GM19035 (cell line): ENCODE results near the gene NR2F2.

Experiments
- ATAC-seq: cut with Tn5 transposase; IDR thresholded peaks from one replicate; pipeline ENCODE4 v1.9.1; 2021; ENCODE audit not compliant: unreplicated experiment

The NR2F2 gene

DNA sequence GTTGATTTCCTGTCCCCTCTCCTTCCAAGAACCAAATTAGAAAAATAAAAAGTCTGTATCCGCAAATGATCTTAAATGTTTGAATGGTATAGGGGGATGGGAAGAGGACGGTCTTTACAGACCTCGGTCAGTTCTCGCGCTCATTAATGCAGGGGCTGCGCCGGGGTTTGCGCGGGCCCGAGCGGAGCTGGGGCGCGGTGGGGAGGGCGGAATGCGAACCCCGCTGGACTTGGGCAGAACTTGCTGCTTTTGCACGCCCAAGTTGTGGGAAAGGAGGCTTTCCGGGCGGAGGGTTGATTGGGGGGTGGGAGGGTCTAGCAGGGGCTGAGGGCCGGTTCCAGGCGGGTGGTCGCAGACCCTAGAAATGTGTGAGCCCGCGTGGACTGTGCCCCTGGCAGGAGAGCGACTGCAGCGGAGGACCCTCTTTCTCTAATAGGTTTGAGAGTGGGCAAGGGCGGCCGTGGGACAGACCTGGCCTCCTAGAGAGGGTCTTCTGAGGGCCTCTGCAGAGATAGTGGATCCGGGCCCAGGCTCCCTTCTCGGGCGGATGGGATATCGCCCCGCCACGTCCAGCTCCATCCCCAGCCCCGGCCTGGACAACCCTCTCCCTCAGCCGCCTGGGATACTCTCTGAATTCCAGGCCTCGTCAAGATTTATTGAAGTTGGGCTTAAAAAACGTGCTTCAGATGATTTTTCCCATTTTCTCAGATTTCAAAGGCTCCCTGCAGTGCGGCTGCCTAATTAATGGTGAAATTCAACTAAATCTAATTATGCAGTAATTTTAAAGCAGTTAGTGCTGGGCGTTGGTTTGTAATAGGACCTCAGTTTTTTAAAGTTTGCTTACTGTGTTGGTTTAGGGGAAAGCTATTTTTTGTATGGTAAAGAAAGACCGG, 11.3 kb downstream of the NR2F2 start:
- ATAC-seq, result no peak

DNA sequence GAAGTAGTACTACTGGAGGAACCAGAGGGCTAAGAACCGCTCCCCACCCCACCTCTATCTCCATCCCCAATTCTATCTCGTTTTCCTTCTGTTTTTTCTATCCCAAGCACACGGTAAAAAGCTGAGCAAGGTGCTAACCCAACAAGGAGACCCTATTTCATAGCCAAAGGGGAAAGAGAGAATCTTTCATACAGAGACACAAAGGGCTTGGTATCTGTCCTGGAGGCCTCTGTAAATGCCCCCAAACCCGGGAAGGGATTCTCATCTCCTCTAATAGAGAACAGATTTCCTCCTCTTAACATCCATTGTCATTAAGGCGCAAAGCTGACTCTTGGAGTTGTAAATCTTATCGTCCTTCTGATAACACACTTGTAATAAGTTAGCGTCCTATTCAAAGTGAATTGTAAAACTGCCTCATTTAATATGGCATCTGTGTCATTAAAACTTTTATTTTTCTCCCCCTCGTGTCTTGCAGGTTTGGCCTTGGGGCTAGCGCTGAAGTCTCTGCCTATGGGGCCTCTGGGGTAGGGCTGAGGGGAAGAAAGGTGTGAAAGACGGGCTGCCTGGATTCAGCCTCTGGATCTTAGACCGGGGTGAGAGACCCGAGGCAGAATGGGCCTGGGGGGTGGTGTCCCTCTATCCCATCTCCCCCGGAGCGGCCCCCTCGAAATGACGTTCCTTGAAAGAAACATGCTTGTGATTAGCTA, 12.1 kb downstream of the NR2F2 start:
- ATAC-seq, result no peak

DNA sequence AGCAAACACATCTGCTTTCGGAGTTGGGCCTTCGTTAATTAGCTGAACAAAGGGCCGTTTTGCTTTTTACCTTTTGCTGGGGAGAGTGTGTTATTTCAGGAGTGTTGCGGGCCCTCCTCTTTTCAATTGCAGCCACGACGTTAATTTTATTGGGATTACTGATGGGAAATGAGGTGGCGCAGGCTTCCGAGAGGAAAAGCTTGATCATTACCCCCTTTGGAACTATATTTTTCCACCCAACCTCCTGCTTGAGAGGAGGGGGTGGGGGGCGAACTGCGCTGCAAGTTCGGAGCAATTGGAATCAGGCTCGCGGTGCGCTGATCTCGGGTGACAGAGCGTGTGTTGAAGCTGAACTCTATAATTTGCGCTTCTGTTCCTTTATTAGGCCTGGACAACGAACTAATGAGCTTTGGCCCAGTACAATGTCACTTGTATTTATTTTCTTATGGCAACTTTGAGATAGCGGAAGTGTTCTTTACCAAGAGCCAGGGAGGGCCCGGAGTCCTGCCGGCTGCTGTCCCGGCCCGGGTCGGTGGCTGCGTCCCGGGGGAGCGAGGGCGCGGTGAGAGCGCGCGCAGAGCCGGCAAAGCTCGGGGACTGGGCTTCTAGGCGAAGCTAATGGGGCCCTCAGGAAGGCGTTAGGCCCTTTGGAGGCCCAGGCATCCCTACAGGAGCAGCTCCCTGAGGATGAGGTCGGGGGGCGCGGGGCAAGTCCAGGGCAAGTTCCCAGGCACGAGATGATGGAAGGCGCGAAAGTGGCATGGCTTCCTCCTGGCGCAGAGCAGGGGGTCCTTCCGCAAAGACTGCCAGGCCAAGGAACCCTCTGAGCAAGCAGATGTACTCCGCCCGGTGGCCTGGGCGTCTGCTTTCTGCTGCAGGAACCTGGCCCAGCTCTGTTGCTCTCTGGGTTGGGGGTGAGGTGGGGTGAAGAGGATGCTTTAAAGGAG, 12.9 kb downstream of the NR2F2 start:
- ATAC-seq, result no peak

- ATAC-seq, result no peak
Measured at GRCh38 chr15:96344060-96344705, 13.7 kb downstream of the NR2F2 start.

- ATAC-seq, result no peak
Measured at GRCh38 chr15:96344706-96345559, 14.4 kb downstream of the NR2F2 start.

- peak; percentile 57 for ATAC-seq
Measured at GRCh38 chr15:96345560-96346399, 15.3 kb downstream of the NR2F2 start.

- ATAC-seq, result no peak
Measured at GRCh38 chr15:96346409-96346970, 16.0 kb downstream of the NR2F2 start.

GRCh38 chr15:96347181-96348111, 16.9 kb downstream of the NR2F2 start:
- no peak for ATAC-seq

DNA sequence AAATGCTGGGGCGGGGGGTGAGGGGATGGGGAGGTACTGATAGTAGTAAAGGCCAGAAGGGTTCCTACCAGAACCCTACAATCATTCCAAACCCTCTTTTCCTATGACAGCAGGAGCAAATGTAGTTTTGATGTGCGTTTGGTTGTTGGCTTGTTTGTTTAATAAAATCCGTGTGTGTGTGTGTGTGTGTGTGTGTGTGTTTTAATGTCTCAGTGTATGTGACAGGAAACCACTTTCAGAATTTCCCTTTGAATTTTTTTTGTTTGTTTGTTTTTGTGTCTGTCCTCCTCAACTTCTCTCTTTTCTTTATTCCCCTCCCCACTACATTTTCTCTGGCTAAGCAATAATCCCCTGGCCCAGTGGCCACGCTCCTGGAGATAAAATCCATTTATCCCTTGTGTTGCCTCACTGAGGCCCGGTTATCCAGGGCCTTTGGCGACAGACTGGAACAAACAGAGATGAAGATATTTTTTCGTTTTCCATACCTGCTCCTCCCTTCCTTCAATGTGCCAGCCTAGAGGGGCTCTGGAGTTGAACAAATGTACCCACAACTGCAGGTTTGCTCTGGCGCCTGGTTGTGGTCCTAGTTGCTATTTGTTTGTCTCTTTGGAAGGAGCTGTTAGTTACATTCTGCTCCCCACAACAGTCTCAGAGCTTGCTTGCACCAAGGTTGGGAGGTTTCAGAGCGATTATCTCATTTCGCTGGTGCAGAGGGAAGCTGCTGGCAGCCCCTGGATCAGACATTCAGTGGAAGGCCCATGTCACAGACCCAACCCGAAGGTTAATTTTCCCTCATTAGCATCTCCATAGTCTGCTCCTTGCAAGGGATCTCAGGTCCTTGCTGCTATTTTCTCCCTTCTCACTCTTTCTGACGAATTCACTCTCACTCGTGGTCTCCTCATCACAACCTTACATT, 17.9 kb downstream of the NR2F2 start:
- ATAC-seq, result no peak

GRCh38 chr15:96349034-96349856, 18.7 kb downstream of the NR2F2 start:
- ATAC-seq, result no peak

DNA sequence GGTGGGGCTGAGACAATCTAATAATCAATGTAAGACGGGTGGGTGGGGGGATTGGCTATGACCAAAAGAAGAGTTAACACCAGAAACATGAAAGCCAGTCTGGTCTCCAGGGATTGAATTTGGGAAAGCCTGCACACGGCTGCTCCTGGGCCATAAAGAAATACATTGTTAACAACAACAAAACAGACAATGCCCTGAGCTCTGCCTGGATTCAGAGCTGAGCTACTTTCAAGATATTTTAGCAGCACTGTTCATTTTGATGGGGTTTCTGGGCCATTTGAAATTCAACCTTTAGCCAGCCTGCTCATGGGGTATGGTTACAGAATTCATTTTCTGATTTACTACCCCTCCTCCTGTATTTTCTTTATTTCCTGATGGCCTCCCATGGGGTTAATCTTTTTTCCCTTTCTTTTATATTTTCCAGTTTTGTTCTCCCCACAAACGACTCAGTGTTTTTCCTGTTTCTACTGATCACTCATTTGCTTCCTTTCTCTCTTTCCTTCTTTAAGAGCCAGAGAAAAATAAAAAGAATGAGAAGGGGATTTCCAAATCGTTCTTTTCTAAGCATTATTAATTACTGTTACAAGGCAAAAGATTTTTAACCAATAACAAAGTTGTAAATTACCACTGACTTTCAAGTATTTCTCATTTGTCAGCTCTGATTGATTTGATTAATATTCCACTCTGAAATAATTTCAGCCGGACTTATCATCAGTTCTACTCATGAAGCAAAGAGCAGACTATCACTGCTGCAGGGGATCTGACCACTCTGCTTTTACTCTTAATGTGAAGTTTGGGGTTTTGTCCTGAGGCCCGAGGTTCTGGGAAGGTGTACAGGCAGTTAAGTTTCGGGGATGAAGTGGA, 19.6 kb downstream of the NR2F2 start:
- ATAC-seq, result no peak

GRCh38 chr15:96350934-96351724, 20.6 kb downstream of the NR2F2 start:
- no peak for ATAC-seq

DNA sequence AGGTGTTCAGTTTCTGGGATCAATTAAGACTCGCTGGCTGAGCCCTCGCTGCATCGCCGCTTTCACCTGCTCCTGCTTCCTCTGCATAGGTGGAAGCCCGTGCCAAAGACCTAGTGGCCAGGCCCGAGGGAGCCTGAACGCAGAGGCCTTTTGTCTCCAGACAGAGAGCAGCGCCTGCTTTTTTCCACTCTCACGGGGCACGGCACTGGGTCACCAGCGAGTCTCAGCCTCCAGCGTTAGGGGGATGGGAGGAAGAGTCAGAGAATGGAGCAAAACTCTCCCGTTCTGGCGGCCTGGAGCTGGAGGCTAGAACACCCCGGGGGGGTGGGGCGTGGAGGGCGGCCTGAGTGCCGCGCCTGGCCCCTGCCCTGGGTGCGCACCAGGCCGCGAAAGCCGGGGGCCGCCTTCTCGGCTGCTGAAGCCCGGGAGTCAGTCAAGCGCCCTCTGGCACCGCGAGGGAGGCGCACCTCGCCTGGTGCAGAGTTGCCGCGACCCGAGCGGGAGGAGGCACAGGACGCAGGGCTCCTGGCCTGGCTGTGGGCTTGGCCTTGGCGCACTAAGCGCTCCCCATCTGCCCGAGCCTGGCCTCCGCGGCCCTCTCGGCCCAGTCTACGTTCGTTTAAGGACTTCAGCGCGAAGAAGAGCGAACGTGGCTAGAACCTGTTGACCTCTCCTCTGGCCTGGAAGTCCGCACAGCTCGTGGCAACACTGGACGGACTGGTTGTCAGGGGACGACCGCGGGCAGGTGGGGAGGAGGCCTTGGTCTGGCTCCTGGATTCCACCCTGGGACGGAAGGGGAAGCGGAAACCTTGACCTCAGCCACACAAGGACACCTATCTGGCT, 21.5 kb downstream of the NR2F2 start:
- ATAC-seq, result no peak
